Heart right ventricle (tissue), 16 donors: ENCODE measurements around the gene STK39. TPM values are rescaled to one million over a fixed set of nuclear protein-coding genes. Genes with fewer than 3 reads are reported as not detected.

Experiments
- ATAC-seq, 8 donors: fragments of 200-7000 bp; cut with Tn5 transposase; one replicate each; pipeline ENCODE4 v1.9.1; 2020; ENCODE audit warnings: mild to moderate bottlenecking in 8 of 8, moderate library complexity in 8 of 8, moderate number of reproducible peaks in 1 of 8
- DNase-seq, 2 donors: peaks; one replicate each; pipeline ENCODE4 v3.0.0-alpha.2; 2020
- H3K27ac ChIP-seq, 10 donors: fragments of 200-600 bp; sonication (generic) in 2 of 10; one replicate each; pipeline versions ENCODE4 v1.5.0 to v1.8.0; 2020 to 2022; ENCODE audit warnings: mild to moderate bottlenecking in 3 of 10
- H3K27me3 ChIP-seq, 7 donors: fragments of 200-600 bp; one replicate each; pipeline ENCODE4 v1.8.0; 2021 to 2022; ENCODE audit warnings: mild to moderate bottlenecking in 2 of 7
- H3K36me3 ChIP-seq, 9 donors: fragments of 200-600 bp; sonication (generic) in 1 of 9; one replicate each; pipeline versions ENCODE4 v1.5.0 to v1.8.0; 2020 to 2022; ENCODE audit warnings: mild to moderate bottlenecking in 2 of 9
- H3K4me1 ChIP-seq, 9 donors: fragments of 200-600 bp; sonication (generic) in 1 of 9; one replicate each; pipeline versions ENCODE4 v1.5.0 to v1.8.0; 2020 to 2022; ENCODE audit warnings: mild to moderate bottlenecking in 4 of 9
- H3K4me3 ChIP-seq, 10 donors: fragments of 200-600 bp; sonication (generic) in 2 of 10; one replicate each; pipeline versions ENCODE4 v1.5.0 to v1.8.0; 2020 to 2022; ENCODE audit warnings: mild to moderate bottlenecking in 7 of 10, moderate library complexity in 2 of 10
- H3K9me3 ChIP-seq, 11 donors: fragments of 200-600 bp in 10 of 11; sonication (generic) in 2 of 11; one replicate each; pipeline versions ENCODE4 v1.5.0 to v1.8.0; 2013 to 2022; ENCODE audit warnings: mild to moderate bottlenecking in 2 of 11, control low read depth in 1 of 11, moderate library complexity in 1 of 11
- CTCF ChIP-seq, 9 donors: fragments of 200-600 bp; sonication (generic) in 2 of 9; IDR thresholded peaks; one replicate each; pipeline versions ENCODE4 v1.5.0 to v1.8.0; 2021 to 2022; ENCODE audit warnings: antibody characterized with exemption in 9 of 9, mild to moderate bottlenecking in 5 of 9, moderate library complexity in 1 of 9
- WGBS, 2 donors: extraction: QIAGEN DNeasy Blood & Tissue Kit; methylation state at CpG; one replicate each; pipeline ENCODE4 v1.1.7; 2013; ENCODE audit warnings: inconsistent platforms in 1 of 2; 5-methylcytosine and 5-hydroxymethylcytosine counted together
- intact Hi-C, 10 donors: fragments of 100-400 bp; cut with DNase I; formaldehyde crosslinking; loops; one replicate each; pipeline versions ENCODE4 v1.11.1 to v1.14.2; 2022
- polyA plus RNA-seq, 2 donors: library from polyadenylated mRNA; stranded (reverse); fragments of 200-250 nt; gene quantifications; one replicate each; pipeline ENCODE4 v1.2.3, GENCODE V29; 2013
- total RNA-seq, 10 donors: library from RNA; stranded (reverse); fragmentation: NEBNext Ultra II Directional in 3 of 10; extraction: Animal tissue kit (Norgen Biotek cat#: 25700) in 3 of 10; gene quantifications; one replicate each; pipeline versions ENCODE4 v1.2.1 to v1.2.4, GENCODE V29; 2021 to 2023
- donor health status: Arrhythmogenic right ventricular cardiomyopathy.
- donor health status: ischemic (EF 13 %, LVEDD 7.1; RV severe dilation, severe dysfunction).
- donor health status: healthy with polysubstance abuse.
- donor health status: DM: no; HTN: yes; CAD: no.
- donor health status: DM: no; HTN: no; CAD: no.
- donor health status: ischemic (EF 25% LVEDD 6.9; RV normal size, moderate dysfunction).
- donor health status: ischemic (EF 25% LVEDD 5.7; RV mildly dilated, moderate dysfunction).
- donor health status: healthy.
- donor health status: DM: yes; HTN: yes; CAD: no.
- donor health status: Ischemic cardiomyopathy.
- donor health status: ischemic (EF 35%, LVEDD 5.7; RV mildly dilated, moderate dysfunction).
- donor health status: nonischemic (EF 11% LVEDD 7.7; RV severe dilation, severe dysfunction).
- donor health status: DM: yes; HTN: yes; CAD: no.
- donor health status: PGD.
- donor health status: ischemic (EF 29% LVEDD 5.4; RV normal size, mild dysfunction).
- donor health status: nonischemic (EF 23%, LVEDD 6.1; RV moderate dilation, normal function).

STK39 gene
- total and polyA plus RNA-seq, 12 donors: 15.2 to 35.5 (median 19.6) TPM

GRCh38 chr2:168064011-168064998 is 183.1 kb downstream of the STK39 start:
- no peaks in the 10 kb centered on the region for H3K9me3 ChIP-seq
- TF ChIP-seq CTCF (IDR thresholded peaks at IDR 0.05): no peak
- H3K27me3 ChIP-seq: no peaks in the 10 kb centered on the region
- no peak overlapping the region for H3K4me3 ChIP-seq
- intact Hi-C loops: loop anchor here in 1 of 10 donors (1.0 kb wide), 1 partner anchor 26 kb away; no protein-coding TSS in a partner anchor
- DNase-seq (no peak), ATAC-seq (no peak)
- H3K27ac ChIP-seq: no peak overlapping the region
- peaks cover 0 to 78% (median 5%) of the 10 kb centered on the region in 9 donors for H3K36me3 ChIP-seq
- 95 to 97% methylated on average over 9 of the region's 9 CpGs for WGBS, 2 donors
- H3K4me1 ChIP-seq: no peaks in the 10 kb centered on the region

- Histone ChIP-seq H3K4me3 (no peak overlapping the region), H3K27ac (no peak overlapping the region), H3K36me3 (peaks cover 0 to 77% (median 5%) of the 10 kb centered on the region in 9 donors), H3K27me3 (no peaks in the 10 kb centered on the region), H3K4me1 (no peaks in the 10 kb centered on the region), H3K9me3 (no peaks in the 10 kb centered on the region)
- TF ChIP-seq CTCF (IDR thresholded peaks at IDR 0.05): no peak
- intact Hi-C loops: no loop called here
- no peak for DNase-seq
- no peak for ATAC-seq
- 87 to 91% methylated on average over 3 of the region's 3 CpGs for WGBS, 2 donors
These were observed 184.5 kb downstream of the STK39 start for GRCh38 chr2:168062936-168063335.

GRCh38 chr2:168062054-168062453 is 185.3 kb downstream of the STK39 start:
- Histone ChIP-seq H3K27me3 (no peaks in the 10 kb centered on the region), H3K9me3 (no peaks in the 10 kb centered on the region), H3K4me1 (no peaks in the 10 kb centered on the region), H3K36me3 (peaks cover 0 to 68% (median 5%) of the 10 kb centered on the region in 9 donors), H3K4me3 (no peak overlapping the region), H3K27ac (no peak overlapping the region)
- intact Hi-C loops: no loop called here
- ATAC-seq: no peak
- no peak for TF ChIP-seq CTCF (IDR thresholded peaks at IDR 0.05)
- 97 to 98% methylated on average over 6 of the region's 6 CpGs for WGBS, 2 donors
- no peak for DNase-seq

DNA sequence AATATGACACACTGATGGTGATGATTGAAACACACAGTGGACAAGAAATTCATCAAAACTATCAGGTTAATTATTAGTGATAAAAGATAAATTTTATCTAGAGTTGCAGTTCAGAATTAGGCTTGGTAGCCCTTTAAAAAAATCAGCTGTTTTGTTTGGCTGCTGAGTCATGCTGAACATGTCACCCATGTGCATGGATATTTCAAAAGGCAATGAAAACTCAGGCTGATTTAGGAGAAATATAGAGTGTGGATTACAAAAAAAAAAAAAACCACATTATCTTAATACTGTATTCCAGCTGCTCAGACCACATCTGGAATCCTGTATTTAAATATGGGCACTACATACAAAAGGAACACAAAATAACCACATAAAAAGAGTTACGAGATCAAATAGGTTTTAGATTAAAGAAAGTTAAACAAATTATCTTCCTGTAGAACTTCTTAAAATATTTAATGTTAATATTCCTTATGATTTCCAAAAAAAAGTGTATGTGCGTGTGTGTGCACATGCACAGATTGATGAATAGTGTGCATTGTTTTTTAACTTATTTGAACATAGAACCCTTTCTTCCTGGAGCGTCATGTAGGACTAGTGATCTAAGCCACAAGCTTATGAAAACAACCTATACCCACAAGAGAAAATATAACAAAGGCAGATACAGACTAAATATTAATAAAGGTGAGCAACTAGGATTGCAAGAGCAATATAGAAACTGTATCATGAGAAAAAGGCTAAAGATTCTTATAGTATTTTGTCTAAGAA is 186.2 kb downstream of the STK39 start:
- no peak for ATAC-seq

More for the DNA sequence above, 186.2 kb downstream of the STK39 start:
- no peak for TF ChIP-seq CTCF (IDR thresholded peaks at IDR 0.05)
- H3K27ac ChIP-seq: no peak overlapping the region
- H3K9me3 ChIP-seq: no peaks in the 10 kb centered on the region
- intact Hi-C loops: no loop called here
- no peaks in the 10 kb centered on the region for H3K27me3 ChIP-seq
- DNase-seq: no peak
- H3K36me3 ChIP-seq: peaks cover 0 to 62% (median 5%) of the 10 kb centered on the region in 9 donors
- 96 to 98% methylated on average over 3 of the region's 3 CpGs for WGBS, 2 donors
- H3K4me3 ChIP-seq: no peak overlapping the region
- H3K4me1 ChIP-seq: no peaks in the 10 kb centered on the region
